Measurements from ENCODE around the gene CYP1B1. TPM values are rescaled to one million over a fixed set of nuclear protein-coding genes. Genes with fewer than 3 reads are reported as not detected.

CYP1B1 gene
- 0.86 and 1.2 TPM in 2 replicates for total RNA-seq

DNA sequence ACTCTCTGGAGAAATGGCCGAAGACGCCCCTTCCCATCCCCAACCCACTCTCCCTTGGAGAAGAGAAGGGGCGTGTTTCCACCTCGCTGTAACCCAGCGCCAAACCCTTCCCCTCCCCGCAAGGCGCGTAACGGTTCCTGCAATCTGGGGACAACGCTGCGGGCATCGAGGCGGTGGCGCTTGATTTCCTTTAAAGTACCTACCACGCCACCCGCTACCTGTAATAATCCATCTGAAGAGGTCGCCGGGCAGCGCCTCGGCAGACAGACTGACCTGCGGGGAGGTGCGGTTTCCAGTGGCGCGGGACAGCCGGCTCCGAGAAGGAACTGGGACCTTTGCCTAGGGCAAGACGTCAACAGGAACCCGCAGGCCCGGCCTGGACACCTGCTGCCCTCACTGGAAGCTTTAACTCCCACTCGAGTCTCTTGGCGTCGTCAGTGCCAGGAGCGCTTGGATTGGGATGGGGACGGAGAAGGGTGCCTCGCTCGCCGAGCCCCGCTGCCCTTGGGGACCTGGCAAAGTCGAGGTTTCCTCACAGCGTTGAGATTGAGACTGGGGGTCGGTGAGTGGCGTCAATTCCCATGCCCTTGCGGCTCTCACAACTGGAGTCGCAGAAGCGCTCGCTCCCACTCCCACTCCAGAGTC, at the start of gene CYP1B1:
Gene CYP1B1 (minus strand): TSS at position 645 of the 645 bp plus-strand sequence. CDS start 763 bp downstream, outside the sequence.
- no peak for TF ChIP-seq CTCF (IDR thresholded peaks at IDR 0.05)
- no peaks in the 10 kb centered on the region for H3K36me3 Mint-ChIP-seq (ENCODE audit: low read depth)
- no peak within 1 kb of the TSS for H3K27ac Mint-ChIP-seq
- DNase-seq (peak; percentile 15), ATAC-seq (ENCODE audit: low read depth) (no peak)
- ChIA-PET CTCF (interaction anchor here (2.1 kb wide), 1 partner anchor 38 kb away, joined by 5 read pairs; no protein-coding TSS in a partner anchor), POLR2A (interaction anchor here (1.6 kb wide), 1 partner anchor 38 kb away, joined by 5 read pairs; no protein-coding TSS in a partner anchor)
- H3K4me1 Mint-ChIP-seq: peaks cover 28% of the 10 kb centered on the region
- intact Hi-C loops (cut with micrococcal nuclease): loop anchor here (5.0 kb wide), 1 partner anchor 38 kb away; no protein-coding TSS in a partner anchor
- H3K9me3 Mint-ChIP-seq: no peaks in the 10 kb centered on the region
- peak within 1 kb of the TSS; percentile 80 for H3K4me3 Mint-ChIP-seq
- peaks cover 56% of the 10 kb centered on the region for H3K27me3 Mint-ChIP-seq

DNA sequence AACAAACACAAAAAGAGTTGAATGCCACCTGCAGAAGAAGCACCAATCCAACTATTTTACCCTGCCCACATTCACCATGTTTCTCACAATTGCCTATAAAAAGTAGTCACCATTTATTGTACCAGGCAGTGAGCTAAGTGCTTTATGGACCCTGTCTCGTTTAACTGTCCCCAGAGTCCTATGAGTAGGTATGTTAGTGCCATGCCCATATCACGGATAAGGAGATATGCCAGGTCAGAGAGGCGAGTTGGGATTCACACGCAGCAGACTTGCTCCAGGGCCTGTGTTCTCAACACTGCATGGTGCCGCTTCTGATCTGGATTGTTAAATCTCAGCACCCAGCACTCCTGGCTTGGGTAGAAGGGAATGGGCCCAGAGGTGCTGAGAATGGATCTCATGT, 49.1 kb upstream of the CYP1B1 start:
- peaks cover 11% of the 10 kb centered on the region for H3K9me3 Mint-ChIP-seq
- no peak for TF ChIP-seq CTCF (IDR thresholded peaks at IDR 0.05)
- no peak overlapping the region for H3K4me3 Mint-ChIP-seq
- H3K36me3 Mint-ChIP-seq (ENCODE audit: low read depth): no peaks in the 10 kb centered on the region
- H3K4me1 Mint-ChIP-seq: peaks cover 14% of the 10 kb centered on the region
- H3K27ac Mint-ChIP-seq: no peak overlapping the region
- H3K27me3 Mint-ChIP-seq: peaks cover 4% of the 10 kb centered on the region
- POLR2A ChIA-PET: no interaction called here
- DNase-seq: no peak
- CTCF ChIA-PET: no interaction called here
- no peak for ATAC-seq (ENCODE audit: low read depth)
- intact Hi-C loops (cut with micrococcal nuclease): no loop called here

DNA sequence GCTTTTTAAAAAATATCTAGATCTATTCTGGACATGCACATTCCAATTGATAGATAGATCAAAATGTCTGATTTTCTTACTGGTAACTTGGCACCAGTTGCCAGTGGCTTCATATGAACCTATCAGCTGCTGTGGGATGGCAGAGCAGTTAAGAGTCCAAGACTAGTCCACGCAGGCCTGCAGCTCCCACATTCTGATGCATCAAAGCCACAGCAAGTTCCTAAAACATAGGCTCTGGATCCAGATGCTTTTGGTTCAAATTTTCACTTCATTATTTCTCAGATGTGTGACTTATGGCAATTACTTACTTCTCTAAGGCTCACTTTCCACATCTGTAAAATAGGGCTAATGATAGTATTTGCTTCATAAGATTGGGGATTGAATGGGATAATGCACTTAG, 48.0 kb upstream of the CYP1B1 start:
- intact Hi-C loops (cut with micrococcal nuclease): no loop called here
- ATAC-seq (ENCODE audit: low read depth) (no peak), DNase-seq (no peak)
- Mint-ChIP-seq H3K9me3 (peaks cover 11% of the 10 kb centered on the region), H3K36me3 (ENCODE audit: low read depth) (no peaks in the 10 kb centered on the region), H3K4me1 (peaks cover 9% of the 10 kb centered on the region), H3K27me3 (peaks cover 6% of the 10 kb centered on the region), H3K27ac (no peak overlapping the region), H3K4me3 (no peak overlapping the region)
- POLR2A ChIA-PET: no interaction called here
- no peak for TF ChIP-seq CTCF (IDR thresholded peaks at IDR 0.05)
- CTCF ChIA-PET: no interaction called here

DNA sequence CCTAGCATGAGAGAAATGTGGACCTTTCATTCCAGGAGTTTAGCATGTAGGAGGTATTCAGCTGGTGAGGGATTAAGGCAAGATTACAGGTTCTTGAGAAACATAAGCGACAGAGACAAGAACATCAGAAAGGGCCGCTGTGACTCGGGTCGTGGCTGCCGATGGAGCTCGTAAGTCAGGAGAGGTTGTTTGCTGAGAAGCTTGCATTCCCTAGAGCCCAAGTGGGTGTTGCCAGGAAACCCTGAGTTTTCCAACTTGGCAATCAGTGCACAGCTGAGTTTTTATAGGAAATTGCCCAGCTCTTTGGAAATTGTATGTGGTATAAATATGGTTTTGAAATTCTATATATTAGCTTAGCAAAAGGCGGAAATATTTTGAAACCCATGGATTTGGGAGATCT, 46.4 kb upstream of the CYP1B1 start:
- ChIA-PET CTCF (interaction anchor here (0.8 kb wide), 1 partner anchor 8 kb away, joined by 3 read pairs; no protein-coding TSS in a partner anchor), POLR2A (interaction anchor here (0.7 kb wide), 1 partner anchor 44 kb away, joined by 4 read pairs; no protein-coding TSS in a partner anchor)
- H3K27ac Mint-ChIP-seq: no peak overlapping the region
- peaks cover 8% of the 10 kb centered on the region for H3K9me3 Mint-ChIP-seq
- H3K4me3 Mint-ChIP-seq: no peak overlapping the region
- no peaks in the 10 kb centered on the region for H3K4me1 Mint-ChIP-seq
- intact Hi-C loops (cut with micrococcal nuclease): no loop called here
- no peak for TF ChIP-seq CTCF (IDR thresholded peaks at IDR 0.05)
- DNase-seq (no peak), ATAC-seq (ENCODE audit: low read depth) (no peak)
- H3K27me3 Mint-ChIP-seq: peaks cover 6% of the 10 kb centered on the region
- no peaks in the 10 kb centered on the region for H3K36me3 Mint-ChIP-seq (ENCODE audit: low read depth)

DNA sequence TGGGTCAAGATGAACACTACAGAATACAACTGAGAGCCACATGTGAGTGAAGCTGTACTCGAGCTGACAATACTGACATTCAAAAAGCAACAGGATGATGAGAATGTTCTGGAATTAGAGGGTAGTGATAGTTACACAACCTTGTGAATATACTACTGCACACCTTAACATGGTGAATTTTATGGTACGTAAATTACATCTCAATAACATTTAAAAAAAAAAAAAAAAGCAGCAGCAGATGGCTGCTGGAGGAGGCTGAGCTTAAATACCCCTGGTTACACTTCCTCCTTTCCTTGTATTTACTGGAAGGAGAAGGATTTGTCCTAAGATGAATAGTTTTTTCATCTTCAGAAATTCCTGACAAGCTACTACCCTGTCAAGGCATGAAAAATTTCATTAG, 45.5 kb upstream of the CYP1B1 start:
- Mint-ChIP-seq H3K9me3 (peaks cover 1% of the 10 kb centered on the region), H3K4me1 (no peaks in the 10 kb centered on the region), H3K4me3 (no peak overlapping the region), H3K36me3 (ENCODE audit: low read depth) (no peaks in the 10 kb centered on the region), H3K27ac (no peak overlapping the region), H3K27me3 (peaks cover 6% of the 10 kb centered on the region)
- intact Hi-C loops (cut with micrococcal nuclease): no loop called here
- POLR2A ChIA-PET: no interaction called here
- ATAC-seq (ENCODE audit: low read depth): no peak
- no peak for DNase-seq
- TF ChIP-seq CTCF (IDR thresholded peaks at IDR 0.05): no peak
- CTCF ChIA-PET: no interaction called here
